Measurements from ENCODE around the gene STKLD1.
A peak's percentile ranks its signal among the peaks of the same experiment; 100 is the strongest.
"Not testable (repeated sequence)": the region's sequence is repeated elsewhere in the genome, so short reads cannot be mapped to it uniquely, and the experiment has no call there.

STKLD1 gene

GRCh38 chr9:133384736-133385321 lies 8.7 kb downstream of the STKLD1 start:
- DNase-seq (ENCODE audit: low read depth, low spot score): no peak

- no peak for DNase-seq (ENCODE audit: low read depth, low spot score)
Observed at GRCh38 chr9:133385452-133385851, 9.3 kb downstream of the STKLD1 start.

GRCh38 chr9:133386338-133386737 lies 10.2 kb downstream of the STKLD1 start:
- no peak for DNase-seq (ENCODE audit: low read depth, low spot score)

GRCh38 chr9:133387680-133388079 lies 11.5 kb downstream of the STKLD1 start:
- no peak for DNase-seq (ENCODE audit: low read depth, low spot score)

- DNase-seq (ENCODE audit: low read depth, low spot score): no peak
Observed at GRCh38 chr9:133389025-133389557, 12.9 kb downstream of the STKLD1 start.

- DNase-seq (ENCODE audit: low read depth, low spot score): no peak
Observed at GRCh38 chr9:133389562-133389961, 13.4 kb downstream of the STKLD1 start.

GRCh38 chr9:133390713-133391112 lies 14.5 kb downstream of the STKLD1 start:
- no peak for DNase-seq (ENCODE audit: low read depth, low spot score)

- DNase-seq (ENCODE audit: low read depth, low spot score): not testable (repeated sequence)
Observed at GRCh38 chr9:133391449-133391848, 15.3 kb downstream of the STKLD1 start.

- DNase-seq (ENCODE audit: low read depth, low spot score): not testable (repeated sequence)
Observed at GRCh38 chr9:133392308-133392707, 16.1 kb downstream of the STKLD1 start.

- no peak for DNase-seq (ENCODE audit: low read depth, low spot score)
Observed at GRCh38 chr9:133393399-133393798, 17.2 kb downstream of the STKLD1 start.

- no peak for DNase-seq (ENCODE audit: low read depth, low spot score)
Observed at GRCh38 chr9:133394687-133395271, 18.6 kb downstream of the STKLD1 start.

- DNase-seq (ENCODE audit: low read depth, low spot score): no peak
Observed at GRCh38 chr9:133396952-133397351, 20.8 kb downstream of the STKLD1 start.

- no peak for DNase-seq (ENCODE audit: low read depth, low spot score)
Observed at GRCh38 chr9:133397370-133397769, 21.2 kb downstream of the STKLD1 start.

- DNase-seq (ENCODE audit: low read depth, low spot score): no peak
Observed at GRCh38 chr9:133397895-133398294, 21.7 kb downstream of the STKLD1 start.

GRCh38 chr9:133400292-133400691 lies 24.1 kb downstream of the STKLD1 start:
- DNase-seq (ENCODE audit: low read depth, low spot score): no peak

GRCh38 chr9:133401588-133401987 lies 25.4 kb downstream of the STKLD1 start:
- DNase-seq (ENCODE audit: low read depth, low spot score): no peak

GRCh38 chr9:133402689-133403088 lies 26.5 kb downstream of the STKLD1 start:
- no peak for DNase-seq (ENCODE audit: low read depth, low spot score)

GRCh38 chr9:133403766-133404453 lies 27.7 kb downstream of the STKLD1 start:
- DNase-seq (ENCODE audit: low read depth, low spot score): peak; percentile 26

GRCh38 chr9:133404454-133405002 lies 28.4 kb downstream of the STKLD1 start:
- DNase-seq (ENCODE audit: low read depth, low spot score): no peak

GRCh38 chr9:133405508-133406438 lies 29.6 kb downstream of the STKLD1 start:
- DNase-seq (ENCODE audit: low read depth, low spot score): no peak

All from activated CD4-positive, CD25-positive, alpha-beta regulatory T cell treated with anti-CD3 and anti-CD28 coated beads, Interleukin-2, amount 50 U/mL, for 16 hours (primary cell).